GM21381 (cell line): Measurements from ENCODE around the gene NOSTRIN.
"Not testable (repeated sequence)": the region's sequence is repeated elsewhere in the genome, so short reads cannot be mapped to it uniquely, and the experiment has no call there.

Experiments used
- ATAC-seq: cut with Tn5 transposase; IDR thresholded peaks from one replicate; pipeline ENCODE4 v1.9.1; 2021; ENCODE audit warnings: mild to moderate bottlenecking, moderate library complexity; ENCODE audit not compliant: unreplicated experiment

Gene NOSTRIN

GRCh38 chr2:168789776-168790175 is 12.7 kb upstream of the NOSTRIN start:
- no peak for ATAC-seq

- ATAC-seq = no peak
Measured at GRCh38 chr2:168790226-168790902, 12.1 kb upstream of the NOSTRIN start.

GRCh38 chr2:168791140-168791539 is 11.3 kb upstream of the NOSTRIN start:
- ATAC-seq = not testable (repeated sequence)

DNA sequence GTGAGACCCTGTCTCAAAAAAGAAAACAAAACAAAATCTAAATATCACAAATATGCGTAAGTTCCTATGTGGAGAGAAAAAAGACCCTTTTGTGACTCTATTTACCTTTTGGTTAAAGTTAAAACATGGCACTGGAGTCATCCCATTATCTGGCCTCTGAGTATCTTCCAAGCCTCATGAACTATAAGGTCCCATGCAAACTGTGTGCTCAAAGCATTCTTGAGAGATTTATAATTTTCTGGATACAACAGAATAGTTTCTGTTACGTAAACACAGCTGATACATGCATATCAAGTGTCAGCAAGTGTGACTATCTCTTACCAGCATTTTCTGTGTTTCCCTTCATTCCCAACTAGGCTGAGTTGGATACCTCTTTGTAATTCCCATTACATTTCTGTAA is 8.8 kb upstream of the NOSTRIN start:
- ATAC-seq = no peak

GRCh38 chr2:168794968-168795367 is 7.5 kb upstream of the NOSTRIN start:
- ATAC-seq = no peak

- ATAC-seq = no peak
Measured at GRCh38 chr2:168796090-168796577, 6.3 kb upstream of the NOSTRIN start.

- ATAC-seq = no peak
Measured at GRCh38 chr2:168796583-168797285, 5.7 kb upstream of the NOSTRIN start.

- no peak for ATAC-seq
Measured at GRCh38 chr2:168797286-168797655, 5.2 kb upstream of the NOSTRIN start.

GRCh38 chr2:168798076-168798887 is 4.2 kb upstream of the NOSTRIN start:
- no peak for ATAC-seq

DNA sequence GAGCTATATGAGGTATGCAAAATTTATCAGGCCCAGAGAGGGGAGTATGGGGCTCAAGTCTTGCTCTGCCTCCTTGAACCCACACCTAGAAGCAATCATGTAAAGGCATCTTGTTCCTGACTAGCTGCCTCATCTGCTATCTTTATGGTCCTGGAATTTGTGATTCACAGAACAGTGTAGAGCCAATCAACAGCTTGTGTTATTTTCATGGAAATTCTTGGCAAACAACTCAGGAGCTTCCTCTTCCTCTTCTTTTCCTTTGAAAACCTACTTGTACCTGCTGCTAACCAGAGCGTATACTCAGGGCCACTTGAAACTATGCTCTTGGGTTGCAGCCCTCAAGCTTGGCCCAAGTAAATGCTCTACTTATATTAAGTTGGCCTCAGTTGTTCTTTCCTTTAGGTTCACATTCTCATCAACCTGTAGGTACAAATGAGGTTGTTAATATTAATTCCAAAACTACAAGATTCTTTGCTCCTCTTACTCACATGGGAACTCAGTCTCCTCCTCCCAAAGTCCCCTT is 3.5 kb upstream of the NOSTRIN start:
- no peak for ATAC-seq

DNA sequence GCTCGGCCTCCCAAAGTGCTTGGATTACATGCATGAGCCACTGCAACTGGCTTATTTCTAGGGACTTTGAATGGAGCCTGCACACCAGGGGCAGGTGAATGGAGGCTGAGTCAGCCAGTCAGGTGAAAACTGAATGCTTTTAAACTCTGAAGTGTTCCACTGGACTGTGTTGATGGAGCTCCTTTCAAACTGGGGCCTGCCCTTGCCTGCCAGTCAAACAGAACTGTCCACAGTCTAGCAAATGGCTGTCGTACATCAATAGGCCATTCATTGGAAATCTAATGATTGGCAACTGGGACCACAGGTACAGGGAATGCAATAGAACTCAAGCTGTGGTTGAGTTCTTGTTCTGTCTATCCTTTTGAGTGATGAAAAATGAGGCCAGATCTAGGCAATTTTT is 966 bp upstream of the NOSTRIN start:
- ATAC-seq = no peak

GRCh38 chr2:168802859-168803725 is 655 bp downstream of the NOSTRIN start:
- ATAC-seq = no peak

- ATAC-seq = no peak
Measured at GRCh38 chr2:168804214-168804613, 1.8 kb downstream of the NOSTRIN start.

- no peak for ATAC-seq
Measured at GRCh38 chr2:168805615-168806014, 3.2 kb downstream of the NOSTRIN start.

DNA sequence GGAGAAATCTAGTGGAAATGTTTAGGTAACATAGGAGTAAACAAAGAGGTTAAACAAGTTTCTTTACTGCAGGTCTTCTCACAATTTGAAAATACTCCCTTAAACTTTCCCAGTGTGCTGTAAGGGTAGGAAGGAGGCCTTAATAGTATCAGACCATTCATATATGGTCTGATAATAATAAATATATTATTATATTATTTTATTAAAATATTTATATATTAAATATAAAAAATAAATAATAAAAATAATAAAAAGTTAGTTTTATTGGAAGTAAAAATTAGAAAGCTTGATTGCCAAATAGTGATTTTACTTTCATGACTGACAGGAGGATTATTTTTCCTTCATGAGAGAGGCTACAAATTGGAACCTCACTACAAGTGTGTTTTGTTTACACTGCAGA is 7.1 kb downstream of the NOSTRIN start:
- no peak for ATAC-seq

GRCh38 chr2:168810235-168810634 is 7.8 kb downstream of the NOSTRIN start:
- ATAC-seq = no peak

DNA sequence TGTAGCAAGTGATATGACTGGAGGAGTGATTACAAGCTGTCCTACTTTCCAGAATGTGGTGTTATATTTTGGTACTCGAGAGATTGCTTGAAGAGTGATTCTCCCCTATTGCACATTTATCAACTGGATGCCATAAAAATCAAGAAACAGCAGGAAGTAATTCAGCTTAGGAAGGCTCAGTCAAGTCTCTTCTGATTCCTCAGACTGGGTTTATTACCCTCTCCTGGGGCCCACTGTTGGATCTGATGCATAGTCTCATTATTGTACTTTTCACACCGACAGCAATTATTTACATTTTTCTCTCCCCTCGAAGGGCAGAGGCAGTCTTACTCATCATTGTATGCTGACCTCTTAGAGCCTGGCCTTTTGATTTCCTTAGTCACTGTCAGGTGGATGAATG is 9.3 kb downstream of the NOSTRIN start:
- no peak for ATAC-seq

DNA sequence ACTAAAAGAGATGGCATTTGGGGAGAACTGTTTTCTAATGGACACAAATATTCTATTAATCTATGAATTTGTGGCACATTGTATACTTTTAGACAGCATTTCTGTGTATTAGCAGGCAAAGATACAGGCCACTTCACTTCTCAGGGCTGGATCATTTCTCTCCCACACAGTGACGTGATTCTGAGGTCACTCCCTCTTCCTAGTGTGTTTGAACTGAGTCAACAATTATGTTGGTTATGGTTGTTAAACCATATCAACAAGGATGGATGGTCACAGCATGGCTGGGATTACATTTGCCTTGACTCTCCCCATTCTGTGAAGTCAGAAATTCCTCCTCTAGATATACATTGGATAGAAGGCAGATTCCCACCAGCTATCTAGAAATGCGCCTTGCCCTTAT is 11.6 kb downstream of the NOSTRIN start:
- no peak for ATAC-seq

DNA sequence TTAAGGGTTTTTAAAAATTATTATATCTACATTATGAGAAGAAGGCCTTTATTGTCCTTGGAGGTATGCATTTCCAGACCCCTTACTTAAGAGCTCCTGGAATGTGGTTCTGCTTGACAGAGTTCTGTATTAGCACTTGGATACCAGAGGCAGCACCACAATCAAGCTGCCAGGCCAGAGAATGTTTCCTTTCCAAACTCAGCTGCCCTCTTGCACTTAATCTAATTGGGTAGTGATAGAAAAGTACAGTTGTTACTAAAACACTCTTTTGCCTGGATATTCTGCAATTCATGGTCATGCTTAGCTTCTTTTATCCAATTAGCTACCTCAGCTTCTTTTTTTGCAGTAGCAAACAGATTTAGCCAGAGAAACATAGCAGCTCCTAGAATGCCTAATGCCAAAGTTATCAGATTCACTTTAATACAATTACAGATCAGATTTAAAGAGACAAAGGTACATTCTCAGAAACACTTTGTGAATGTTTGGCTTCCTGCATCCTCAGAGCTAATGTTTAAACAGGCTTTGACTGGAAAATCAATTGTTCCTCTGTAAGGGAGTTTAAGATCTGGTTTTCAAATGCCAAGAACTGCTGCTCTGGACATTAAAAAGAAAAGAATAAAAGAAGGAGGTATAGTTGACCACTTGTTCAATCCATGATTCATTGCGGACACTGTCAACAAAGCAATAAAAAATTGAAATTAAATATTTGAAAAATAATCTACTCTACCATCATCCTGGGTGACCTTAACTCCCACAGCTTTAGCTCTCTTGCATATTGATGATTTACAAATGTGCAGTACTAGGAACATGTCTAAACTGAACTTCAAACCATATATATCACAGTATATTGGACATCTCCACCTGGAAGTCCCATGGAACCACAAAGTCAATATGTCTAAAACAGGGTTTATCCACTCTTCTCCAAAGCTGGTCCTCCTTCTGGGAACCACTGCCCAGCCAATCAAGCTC is 12.8 kb downstream of the NOSTRIN start:
- no peak for ATAC-seq
